DMS53 (cell line): ENCODE measurements around the gene CCDC8.
A peak's percentile ranks its signal among the peaks of the same experiment; 100 is the strongest.
"Not testable (repeated sequence)": the region's sequence is repeated elsewhere in the genome, so short reads cannot be mapped to it uniquely, and the experiment has no call there.

Experiments
- DNase-seq: peaks from one replicate; lab custom pipeline; 2025; lab: John Stamatoyannopoulos, UW

CCDC8 gene

GRCh38 chr19:46404753-46405468, 8.5 kb downstream of the CCDC8 start:
- peak; percentile 78 for DNase-seq

- peak; percentile 72 for DNase-seq
These were observed 9.2 kb downstream of the CCDC8 start for GRCh38 chr19:46404055-46404752.

GRCh38 chr19:46402725-46403124, 10.6 kb downstream of the CCDC8 start:
- DNase-seq = no peak

- DNase-seq = not testable (repeated sequence)
These were observed 15.4 kb downstream of the CCDC8 start for GRCh38 chr19:46397801-46398479.

- DNase-seq = no peak
These were observed 19.0 kb downstream of the CCDC8 start for GRCh38 chr19:46394402-46394797.

- DNase-seq = peak; percentile 19
These were observed 19.6 kb downstream of the CCDC8 start for GRCh38 chr19:46393456-46394401.

- no peak for DNase-seq
These were observed 20.5 kb downstream of the CCDC8 start for GRCh38 chr19:46392837-46393236.

GRCh38 chr19:46392252-46392801, 21.0 kb downstream of the CCDC8 start:
- no peak for DNase-seq

- DNase-seq = no peak
These were observed 21.8 kb downstream of the CCDC8 start for GRCh38 chr19:46391296-46392251.

- no peak for DNase-seq
These were observed 22.5 kb downstream of the CCDC8 start for GRCh38 chr19:46390866-46391265.

- no peak for DNase-seq
These were observed 23.1 kb downstream of the CCDC8 start for GRCh38 chr19:46390121-46390858.

- no peak for DNase-seq
These were observed 24.9 kb downstream of the CCDC8 start for GRCh38 chr19:46388311-46389095.

GRCh38 chr19:46387713-46388130, 25.6 kb downstream of the CCDC8 start:
- no peak for DNase-seq

GRCh38 chr19:46386996-46387712, 26.2 kb downstream of the CCDC8 start:
- no peak for DNase-seq

- DNase-seq = no peak
These were observed 27.2 kb downstream of the CCDC8 start for GRCh38 chr19:46386151-46386550.

GRCh38 chr19:46385636-46386035, 27.7 kb downstream of the CCDC8 start:
- no peak for DNase-seq

- DNase-seq = no peak
These were observed 29.0 kb downstream of the CCDC8 start for GRCh38 chr19:46384396-46384795.

- no peak for DNase-seq
These were observed 29.5 kb downstream of the CCDC8 start for GRCh38 chr19:46383846-46384245.
